T follicular helper cell (primary cell): ENCODE measurements around the gene SARNP.

Experiments used
- DNase-seq: peaks from one replicate; pipeline ENCODE4 v3.0.0-alpha.2; 2020; ENCODE audit warnings: low read depth

The SARNP gene

DNA sequence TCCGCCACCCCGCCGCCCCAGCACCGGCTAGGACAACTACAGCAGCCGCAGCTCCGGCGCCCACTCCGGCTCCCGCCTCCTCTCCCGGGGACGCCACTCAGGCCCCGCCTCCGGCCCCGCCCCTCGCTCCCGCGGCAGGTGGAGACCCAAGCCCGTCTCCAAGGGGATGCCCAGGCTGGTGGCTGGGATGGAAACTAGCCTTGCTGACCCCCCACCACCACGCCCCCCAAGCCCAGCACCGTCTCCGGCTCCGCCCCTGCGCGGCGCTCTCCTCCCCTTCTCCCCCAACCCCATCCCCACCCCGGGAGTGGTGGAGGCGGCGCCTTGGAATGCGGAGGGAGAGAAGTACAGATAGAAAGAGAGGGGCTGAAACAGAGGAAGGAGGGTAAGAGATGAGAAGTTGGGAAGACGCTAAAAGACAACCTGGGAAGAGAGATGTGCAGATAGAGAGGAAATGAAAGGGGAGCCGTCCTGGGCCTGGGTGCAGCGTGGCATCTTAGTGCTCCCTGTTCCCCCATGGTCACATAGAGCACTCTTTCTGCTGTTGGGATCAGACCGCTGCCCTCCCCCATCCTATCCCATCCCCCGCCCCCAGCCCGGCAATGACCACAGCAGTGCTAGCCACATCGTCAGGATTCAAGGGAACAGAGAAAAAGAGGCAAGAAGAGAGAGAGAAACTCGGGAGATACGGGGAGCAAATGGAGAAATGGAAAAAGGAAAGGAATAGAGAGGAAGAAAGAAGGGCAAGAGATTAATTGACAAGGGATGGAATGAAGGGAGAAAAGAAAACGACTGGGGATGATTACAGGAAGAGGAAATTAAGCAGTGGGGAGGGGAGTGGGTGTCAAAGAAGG lies 109.5 kb downstream of the SARNP start, which contains the start of gene ITGA7:
ITGA7 (minus strand) TSS at position 64 of the 854 bp plus-strand sequence. CDS start 222 bp downstream, outside the sequence.
- DNase-seq, result peak; percentile 47
